ENCODE results near the gene SIPA1L3. TPM values are rescaled to one million over a fixed set of nuclear protein-coding genes. Genes with fewer than 3 reads are reported as not detected.
"Not testable (repeated sequence)": the region's sequence is repeated elsewhere in the genome, so short reads cannot be mapped to it uniquely, and the experiment has no call there.

Gene SIPA1L3
- total RNA-seq, 2 donors from 2014 or later: 13.2 to 13.9 TPM

- intact Hi-C loops (cut with DNase I): no loop called here
- DNase-seq (ENCODE audit: low spot score): no peak
Measured at GRCh38 chr19:38025909-38026307, 118.9 kb downstream of the SIPA1L3 start.

GRCh38 chr19:38028913-38029510, 122.0 kb downstream of the SIPA1L3 start:
- no peak for DNase-seq (ENCODE audit: low spot score)
- intact Hi-C loops (cut with DNase I): no loop called here

- DNase-seq (ENCODE audit: low spot score); intact Hi-C loops (cut with DNase I): not testable (repeated sequence)
Measured at GRCh38 chr19:38030001-38030400, 123.0 kb downstream of the SIPA1L3 start.

GRCh38 chr19:38030686-38031422, 123.8 kb downstream of the SIPA1L3 start:
- intact Hi-C loops (cut with DNase I): no loop called here
- no peak for DNase-seq (ENCODE audit: low spot score)

GRCh38 chr19:38031423-38031770, 124.4 kb downstream of the SIPA1L3 start:
- no peak for DNase-seq (ENCODE audit: low spot score)
- intact Hi-C loops (cut with DNase I): no loop called here

- intact Hi-C loops (cut with DNase I): no loop called here
- no peak for DNase-seq (ENCODE audit: low spot score)
Measured at GRCh38 chr19:38032151-38032550, 125.1 kb downstream of the SIPA1L3 start.

GRCh38 chr19:38032951-38033350, 125.9 kb downstream of the SIPA1L3 start:
- intact Hi-C loops (cut with DNase I): no loop called here
- no peak for DNase-seq (ENCODE audit: low spot score)

- intact Hi-C loops (cut with DNase I): no loop called here
- DNase-seq (ENCODE audit: low spot score): no peak
Measured at GRCh38 chr19:38033658-38034491, 126.9 kb downstream of the SIPA1L3 start.

- no peak for DNase-seq (ENCODE audit: low spot score)
- intact Hi-C loops (cut with DNase I): no loop called here
Measured at GRCh38 chr19:38034492-38034860, 127.5 kb downstream of the SIPA1L3 start.

- DNase-seq (ENCODE audit: low spot score): no peak
- intact Hi-C loops (cut with DNase I): no loop called here
Measured at GRCh38 chr19:38035515-38036495, 128.8 kb downstream of the SIPA1L3 start.

GRCh38 chr19:38036707-38037611, 130.0 kb downstream of the SIPA1L3 start:
- intact Hi-C loops (cut with DNase I): no loop called here
- DNase-seq (ENCODE audit: low spot score): no peak

- DNase-seq (ENCODE audit: low spot score): no peak
- intact Hi-C loops (cut with DNase I): no loop called here
Measured at GRCh38 chr19:38039966-38040365, 133.0 kb downstream of the SIPA1L3 start.

GRCh38 chr19:38042132-38042531, 135.1 kb downstream of the SIPA1L3 start:
- no peak for DNase-seq (ENCODE audit: low spot score)
- intact Hi-C loops (cut with DNase I): no loop called here

GRCh38 chr19:38043649-38044144, 136.7 kb downstream of the SIPA1L3 start:
- DNase-seq (ENCODE audit: low spot score): no peak
- intact Hi-C loops (cut with DNase I): no loop called here

GRCh38 chr19:38044267-38045111, 137.5 kb downstream of the SIPA1L3 start:
- intact Hi-C loops (cut with DNase I): no loop called here
- no peak for DNase-seq (ENCODE audit: low spot score)

GRCh38 chr19:38045554-38046253, 138.7 kb downstream of the SIPA1L3 start:
- intact Hi-C loops (cut with DNase I): no loop called here

More at GRCh38 chr19:38045554-38046253, 138.7 kb downstream of the SIPA1L3 start:
- DNase-seq (ENCODE audit: low spot score): no peak
